Spleen (tissue), 11 donors: ENCODE results near the gene CSNK2A2. TPM values are rescaled to one million over a fixed set of nuclear protein-coding genes. Genes with fewer than 3 reads are reported as not detected.

Experiments
- DNase-seq: peaks from one replicate; pipeline ENCODE4 v3.0.0-alpha.2; 2020
- H3K27ac ChIP-seq, 8 donors: fragments of 200-600 bp; sonication (generic) in 7 of 8; 1 replicate in 4 of 8; 2 replicates in 4 of 8; pipeline versions ENCODE4 v1.5.0 to v1.8.0; 2016 to 2021; ENCODE audit warnings: inconsistent platforms in 4 of 8, mild to moderate bottlenecking in 4 of 8, moderate library complexity in 1 of 8
- H3K27me3 ChIP-seq, 7 donors: fragments of 200-600 bp; sonication (generic) in 6 of 7; replicated peaks in 1 of 7; 1 replicate in 4 of 7; 2 replicates in 3 of 7; pipeline versions ENCODE4 v1.5.0 to v1.8.0; 2016 to 2021; ENCODE audit warnings: inconsistent platforms in 3 of 7, mild to moderate bottlenecking in 1 of 7
- H3K36me3 ChIP-seq, 6 donors: fragments of 200-600 bp; sonication (generic) in 5 of 6; 1 replicate in 4 of 6; 2 replicates in 2 of 6; pipeline versions ENCODE4 v1.5.0 to v1.8.0; 2016 to 2021; ENCODE audit warnings: inconsistent platforms in 2 of 6
- H3K4me1 ChIP-seq, 6 donors: fragments of 200-600 bp; sonication (generic) in 5 of 6; 1 replicate in 3 of 6; 2 replicates in 3 of 6; pipeline versions ENCODE4 v1.5.0 to v1.8.0; 2016 to 2021; ENCODE audit warnings: inconsistent platforms in 3 of 6
- H3K4me3 ChIP-seq, 8 donors: fragments of 200-600 bp; sonication (generic) in 7 of 8; 1 replicate in 4 of 8; 2 replicates in 4 of 8; pipeline versions ENCODE4 v1.5.0 to v1.8.0; 2016 to 2021; ENCODE audit warnings: inconsistent platforms in 4 of 8, mild to moderate bottlenecking in 4 of 8, moderate library complexity in 2 of 8
- H3K9me3 ChIP-seq, 8 donors: fragments of 200-600 bp; sonication (generic) in 7 of 8; 1 replicate in 4 of 8; 2 replicates in 4 of 8; pipeline versions ENCODE4 v1.5.0 to v1.8.0; 2016 to 2021; ENCODE audit warnings: inconsistent platforms in 4 of 8
- CTCF ChIP-seq, 11 experiments: fragments of 200-600 bp in 7 of 11; fragments of 450-650 bp in 4 of 11; sonication (generic) in 4 of 11; IDR thresholded peaks in 8 of 11; conservative IDR thresholded peaks in 3 of 11; 1 replicate in 7 of 11; 2 replicates in 4 of 11; pipeline versions ENCODE4 v1.4.0 to v1.8.0; 2016 to 2021; ENCODE audit warnings: antibody characterized with exemption in 11 of 11, inconsistent platforms in 4 of 11, mild to moderate bottlenecking in 1 of 11
- POLR2A ChIP-seq, 3 donors: fragments of 450-650 bp; IDR thresholded peaks; one replicate each; pipeline ENCODE4 v1.5.1; 2017; ENCODE audit warnings: antibody characterized with exemption in 3 of 3, mild to moderate bottlenecking in 1 of 3
- POLR2AphosphoS5 ChIP-seq, 3 donors: sonication (generic); formaldehyde crosslinking; IDR thresholded peaks; one replicate each; pipeline ENCODE4 v1.5.1; 2017; ENCODE audit warnings: antibody characterized with exemption in 3 of 3
- WGBS, 5 donors: extraction: QIAGEN DNeasy Blood & Tissue Kit in 3 of 5; methylation state at CpG; one replicate each; pipeline versions ENCODE4 v1.1.5 to v1.1.7; 2013 to 2018; 5-methylcytosine and 5-hydroxymethylcytosine counted together
- intact Hi-C: fragments of 100-400 bp; cut with DNase I; formaldehyde crosslinking; loops from one replicate; pipeline ENCODE4 v1.15.0; 2023; ENCODE audit warnings: low total_unique reads
- polyA plus RNA-seq, 3 donors: library from polyadenylated mRNA; stranded (reverse); fragments of 200-250 nt; gene quantifications; one replicate each; pipeline ENCODE4 v1.2.1, GENCODE V29; 2013
- small RNA-seq, 4 donors: library from RNA; depleted of rRNA; stranded (forward); fragments of <200 nt; gene quantifications; one replicate each; pipeline ENCODE3, GENCODE V24; 2016
- total RNA-seq, 7 donors: library from RNA; depleted of rRNA in 3 of 7; stranded (reverse); fragments of >200 nt in 3 of 7; fragmentation: NEBNext Ultra II Directional in 4 of 7; extraction: Animal tissue kit (Norgen Biotek cat#: 25700) in 4 of 7; gene quantifications; one replicate each; pipeline versions ENCODE4 v1.1.0 to v1.2.1, GENCODE V29; 2016 to 2021
- donor health status: healthy with polysubstance abuse.
- donor health status: DM: no; HTN: no; CAD: no; lungs with moderate emphysema.
- donor health status: DM: no; HTN: no; CAD: no.
- donor health status: Bipolar disorder and iron deficiency.
- donor health status: healthy.
- donor health status: DM: no; HTN: no; CAD: no.
- donor health status: DM: yes; HTN: yes; CAD: no.

CSNK2A2 gene
- total and polyA plus RNA-seq, 10 donors: 17.7 to 62.2 (median 41.9) TPM

- intact Hi-C loops: no loop called here
- H3K4me1 ChIP-seq: peaks cover 0 to 35% (median 5%) of the 10 kb centered on the region in 6 donors
- 36 to 49% (median 40%) methylated on average over 8 of the region's 8 CpGs for WGBS, 5 donors
- no peak overlapping the region for H3K27ac ChIP-seq
- peaks cover 0 to 25% (median 18%) of the 10 kb centered on the region in 6 donors for H3K36me3 ChIP-seq
- TF ChIP-seq POLR2A (IDR thresholded peaks at IDR 0.05) (no peak), POLR2AphosphoS5 (IDR thresholded peaks at IDR 0.05) (no peak), CTCF (IDR thresholded peaks at IDR 0.05 in 8 of 11, conservative IDR thresholded peaks at IDR 0.05 in 3 of 11) (no peak)
- no peak overlapping the region for H3K4me3 ChIP-seq
- DNase-seq: no peak
- no peaks in the 10 kb centered on the region for H3K27me3 ChIP-seq
- no peaks in the 10 kb centered on the region for H3K9me3 ChIP-seq
Observed at GRCh38 chr16:58109330-58109729, 88.6 kb downstream of the CSNK2A2 start.

Small RNAs within 50 kb of the gene (small RNA-seq; reads per million reads assigned to genes)
- 0 reads per million in 4 donors for gene RN7SL645P

Other genes with a start within 250 kb of the CSNK2A2 start
- gene CNGB1, start 227.0 kb downstream of the CSNK2A2 start, total RNA-seq: not detected
- under 1 TPM in 2 of 3 donors, not detected in 1; 0.02 to 0.12 TPM for gene CNGB1, start 227.0 kb downstream of the CSNK2A2 start, polyA plus RNA-seq
- 10 to 100 TPM; 13.0 to 23.4 (median 17.4) TPM for gene ZNF319, start 197.4 kb downstream of the CSNK2A2 start, total RNA-seq
- 1 to 10 TPM; 3.0 to 7.6 (median 3.4) TPM for gene ZNF319, start 197.4 kb downstream of the CSNK2A2 start, polyA plus RNA-seq
- 10 to 100 TPM; 35.0 to 78.4 (median 49.5) TPM for gene USB1, start 196.7 kb downstream of the CSNK2A2 start, total RNA-seq
- gene USB1, start 196.7 kb downstream of the CSNK2A2 start, polyA plus RNA-seq: 10 to 100 TPM; 17.7 to 25.4 (median 18.9) TPM
- gene MMP15, start 172.4 kb downstream of the CSNK2A2 start, total RNA-seq: 10 to 100 TPM in 6 of 7 donors, 1 to 10 TPM in 1; 6.5 to 24.2 (median 16.9) TPM
- 1 to 10 TPM; 2.3 to 5.7 (median 2.9) TPM for gene MMP15, start 172.4 kb downstream of the CSNK2A2 start, polyA plus RNA-seq
- gene CFAP20, start 68.7 kb downstream of the CSNK2A2 start, total RNA-seq: 10 to 100 TPM; 21.7 to 51.3 (median 25.3) TPM
- 10 to 100 TPM; 12.0 to 27.5 (median 21.5) TPM for gene CFAP20, start 68.7 kb downstream of the CSNK2A2 start, polyA plus RNA-seq
- gene PRSS54, start 96.9 kb upstream of the CSNK2A2 start, total RNA-seq: not detected
- gene PRSS54, start 96.9 kb upstream of the CSNK2A2 start, polyA plus RNA-seq: not detected
- 1 to 10 TPM; 5.3 to 9.4 (median 7.2) TPM for gene GINS3, start 194.4 kb upstream of the CSNK2A2 start, total RNA-seq
- 1 to 10 TPM; 3.3 to 6.7 (median 5.9) TPM for gene GINS3, start 194.4 kb upstream of the CSNK2A2 start, polyA plus RNA-seq